Parathyroid adenoma (tissue), 2 donors: ENCODE results near the gene MORC1.

Experiments
- H2AFZ ChIP-seq: fragments of 300-600 bp; sonication (generic); one replicate; pipeline ENCODE4 v1.7.0; 2017; ENCODE audit warnings: antibody characterized with exemption, mild to moderate bottlenecking
- H3K27ac ChIP-seq: fragments of 300-600 bp; sonication (generic); one replicate; pipeline ENCODE4 v1.7.0; 2017
- H3K27me3 ChIP-seq: fragments of 300-600 bp; sonication (generic); one replicate; pipeline ENCODE4 v1.7.0; 2017; ENCODE audit warnings: low read length; ENCODE audit not compliant: control insufficient read depth, insufficient read depth
- H3K36me3 ChIP-seq: fragments of 300-600 bp; sonication (generic); one replicate; pipeline ENCODE4 v1.7.0; 2017; ENCODE audit warnings: low read length; ENCODE audit not compliant: control insufficient read depth, insufficient read depth
- H3K4me1 ChIP-seq: fragments of 300-600 bp; sonication (generic); one replicate; pipeline ENCODE4 v1.7.0; 2017; ENCODE audit warnings: control low read depth
- H3K4me2 ChIP-seq: fragments of 300-600 bp; sonication (generic); one replicate; pipeline ENCODE4 v1.7.0; 2017; ENCODE audit warnings: low read length
- H3K4me3 ChIP-seq: fragments of 300-600 bp; sonication (generic); one replicate; pipeline ENCODE4 v1.7.0; 2017; ENCODE audit warnings: low read depth, low read length
- H3K79me2 ChIP-seq: fragments of 300-600 bp; sonication (generic); one replicate; pipeline ENCODE4 v1.7.0; 2017; ENCODE audit warnings: control low read depth
- H3K9ac ChIP-seq: fragments of 300-600 bp; sonication (generic); one replicate; pipeline ENCODE4 v1.7.0; 2017; ENCODE audit warnings: mild to moderate bottlenecking
- H3K9me3 ChIP-seq: fragments of 300-600 bp; sonication (generic); one replicate; pipeline ENCODE4 v1.7.0; 2017; ENCODE audit warnings: low read length; ENCODE audit not compliant: control insufficient read depth
- CTCF ChIP-seq: fragments of 300-600 bp; sonication (generic); IDR thresholded peaks from one replicate; pipeline ENCODE4 v1.7.0; 2017; ENCODE audit warnings: antibody characterized with exemption, mild to moderate bottlenecking
- donor health status: primary hyperparathyroidism.

Gene MORC1

GRCh38 chr3:108959017-108959416 is 158.9 kb downstream of the MORC1 start:
- H3K4me1 ChIP-seq, result no peaks in the 10 kb centered on the region
- H3K27ac ChIP-seq, result no peak overlapping the region
- no peak overlapping the region for H3K9ac ChIP-seq
- no peaks in the 10 kb centered on the region for H3K79me2 ChIP-seq
- no peaks in the 10 kb centered on the region for H3K27me3 ChIP-seq
- no peak overlapping the region for H3K4me3 ChIP-seq
- H2AFZ ChIP-seq, result no peak overlapping the region
- TF ChIP-seq CTCF, result no peak
- no peaks in the 10 kb centered on the region for H3K9me3 ChIP-seq
- no peak overlapping the region for H3K4me2 ChIP-seq
- no peaks in the 10 kb centered on the region for H3K36me3 ChIP-seq

- Histone ChIP-seq H3K9me3 (no peaks in the 10 kb centered on the region), H3K36me3 (no peaks in the 10 kb centered on the region), H2AFZ (no peak within 1 kb of the TSS), H3K4me1 (no peaks in the 10 kb centered on the region), H3K79me2 (no peaks in the 10 kb centered on the region), H3K4me2 (no peak within 1 kb of the TSS), H3K9ac (no peak within 1 kb of the TSS), H3K27ac (no peak within 1 kb of the TSS), H3K4me3 (no peak within 1 kb of the TSS), H3K27me3 (no peaks in the 10 kb centered on the region)
- no peak for TF ChIP-seq CTCF
Observed at GRCh38 chr3:108953700-108954099, 164.2 kb downstream of the MORC1 start, which contains the start of gene GUCA1C. Gene GUCA1C, minus strand, starts transcription at chr3:108953879. Its CDS starts 117 bp downstream, at chr3:108953762.

- no peaks in the 10 kb centered on the region for H3K79me2 ChIP-seq
- no peaks in the 10 kb centered on the region for H3K9me3 ChIP-seq
- no peak overlapping the region for H3K4me2 ChIP-seq
- H3K4me1 ChIP-seq, result no peaks in the 10 kb centered on the region
- H3K27ac ChIP-seq, result no peak overlapping the region
- H3K9ac ChIP-seq, result no peak overlapping the region
- no peak for TF ChIP-seq CTCF
- H3K27me3 ChIP-seq, result no peaks in the 10 kb centered on the region
- no peak overlapping the region for H3K4me3 ChIP-seq
- no peak overlapping the region for H2AFZ ChIP-seq
- H3K36me3 ChIP-seq, result no peaks in the 10 kb centered on the region
Observed at GRCh38 chr3:108953210-108953609, 164.7 kb downstream of the MORC1 start.

GRCh38 chr3:108951820-108952501 is 166.0 kb downstream of the MORC1 start:
- no peak for TF ChIP-seq CTCF
- Histone ChIP-seq H3K4me1 (no peaks in the 10 kb centered on the region), H3K27ac (no peak overlapping the region), H3K4me2 (no peak overlapping the region), H2AFZ (no peak overlapping the region), H3K9ac (no peak overlapping the region), H3K27me3 (no peaks in the 10 kb centered on the region), H3K36me3 (no peaks in the 10 kb centered on the region), H3K79me2 (no peaks in the 10 kb centered on the region), H3K4me3 (no peak overlapping the region), H3K9me3 (no peaks in the 10 kb centered on the region)

GRCh38 chr3:108947855-108948254 is 170.1 kb downstream of the MORC1 start:
- Histone ChIP-seq H3K9ac (no peak overlapping the region), H3K27me3 (no peaks in the 10 kb centered on the region), H3K79me2 (no peaks in the 10 kb centered on the region), H3K4me1 (no peaks in the 10 kb centered on the region), H2AFZ (no peak overlapping the region), H3K36me3 (no peaks in the 10 kb centered on the region), H3K4me2 (no peak overlapping the region), H3K4me3 (no peak overlapping the region), H3K9me3 (no peaks in the 10 kb centered on the region), H3K27ac (no peak overlapping the region)
- no peak for TF ChIP-seq CTCF
